Activated CD4-positive, alpha-beta T cell treated with anti-CD3 and anti-CD28 coated beads, Interleukin-2, Interleukin-6, amounts not matched to agents 100 ng/mL and 50 ng/mL, durations not matched to agents 16 hours and 8 hours (primary cell): ENCODE data around the gene PRPF38A.

Source experiments
- DNase-seq: peaks from one replicate; pipeline ENCODE4 v3.0.0-alpha.2; 2020

PRPF38A gene

DNA sequence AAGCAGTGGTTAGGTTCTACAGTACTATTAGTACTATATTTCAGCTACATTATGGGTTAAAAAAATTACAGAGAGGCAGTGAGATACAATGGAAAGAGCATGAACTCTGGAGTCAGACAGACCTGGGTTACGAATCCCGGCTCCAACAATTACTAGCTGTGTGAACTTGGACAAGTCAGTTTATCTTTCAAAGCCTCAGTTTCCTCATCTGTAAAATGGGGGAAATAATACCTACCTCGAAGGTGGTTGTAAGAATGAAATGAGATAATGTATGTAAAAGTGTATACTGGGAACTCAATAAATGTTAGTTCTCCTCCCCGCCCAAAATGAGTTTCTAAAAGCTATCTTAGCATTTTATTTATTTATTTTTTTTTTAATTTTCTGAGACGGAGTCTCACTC, 59.5 kb downstream of the PRPF38A start:
- no peak for DNase-seq

GRCh38 chr1:52469108-52469507, 64.7 kb downstream of the PRPF38A start:
- no peak for DNase-seq
